GM21717 (cell line): ENCODE data around the gene PDIA2.

Experiments used
- ATAC-seq: cut with Tn5 transposase; IDR thresholded peaks from one replicate; pipeline ENCODE4 v1.9.1; 2021; ENCODE audit warnings: mild to moderate bottlenecking, moderate library complexity; ENCODE audit not compliant: unreplicated experiment

Gene PDIA2

GRCh38 chr16:296806-297510 lies 14.0 kb downstream of the PDIA2 start:
- no peak for ATAC-seq

- no peak for ATAC-seq
Measured at GRCh38 chr16:297832-298231, 14.9 kb downstream of the PDIA2 start.

GRCh38 chr16:301235-301634 lies 18.3 kb downstream of the PDIA2 start:
- ATAC-seq, result no peak

GRCh38 chr16:301950-302349 lies 19.0 kb downstream of the PDIA2 start:
- no peak for ATAC-seq

GRCh38 chr16:303760-304505 lies 21.0 kb downstream of the PDIA2 start:
- no peak for ATAC-seq

GRCh38 chr16:305916-306626 lies 23.1 kb downstream of the PDIA2 start:
- ATAC-seq, result no peak

GRCh38 chr16:306911-307370 lies 24.0 kb downstream of the PDIA2 start:
- ATAC-seq, result no peak

- ATAC-seq, result no peak
Measured at GRCh38 chr16:307691-308312, 24.8 kb downstream of the PDIA2 start.

GRCh38 chr16:309476-309875 lies 26.5 kb downstream of the PDIA2 start:
- no peak for ATAC-seq

- ATAC-seq, result no peak
Measured at GRCh38 chr16:311725-312124, 28.8 kb downstream of the PDIA2 start.

GRCh38 chr16:314351-314750 lies 31.4 kb downstream of the PDIA2 start:
- no peak for ATAC-seq

- ATAC-seq, result no peak
Measured at GRCh38 chr16:314795-315299, 31.9 kb downstream of the PDIA2 start.

GRCh38 chr16:316741-317464 lies 33.9 kb downstream of the PDIA2 start:
- no peak for ATAC-seq

GRCh38 chr16:317583-317982 lies 34.6 kb downstream of the PDIA2 start:
- no peak for ATAC-seq

- no peak for ATAC-seq
Measured at GRCh38 chr16:318628-319027, 35.7 kb downstream of the PDIA2 start.

GRCh38 chr16:320206-320605 lies 37.2 kb downstream of the PDIA2 start:
- ATAC-seq, result no peak

- no peak for ATAC-seq
Measured at GRCh38 chr16:321532-321931, 38.6 kb downstream of the PDIA2 start.

- ATAC-seq, result no peak
Measured at GRCh38 chr16:322476-323143, 39.6 kb downstream of the PDIA2 start.

- ATAC-seq, result no peak
Measured at GRCh38 chr16:324201-324450, 41.2 kb downstream of the PDIA2 start.
